ENCODE measurements around the gene DYRK3. TPM values are rescaled to one million over a fixed set of nuclear protein-coding genes. Genes with fewer than 3 reads are reported as not detected.

DYRK3 gene
- total and polyA plus RNA-seq, 9 of the 15 experiments (the other 6 are each of a cell fraction or from before 2014, with no cell fraction given): 4.5 to 33.7 (median 25.7) TPM

- no TSS peak for BruUV-seq (replicated peaks)
- Histone ChIP-seq H3K9ac (ENCODE audit: insufficient read depth in 1 of 2, low read depth in 2 of 2, low read length in 2 of 2) (no peak overlapping the region), H4K20me1 (replicated peaks; ENCODE audit: control insufficient read depth, insufficient read depth, low read length) (no peaks in the 10 kb centered on the region), H3K4me3 (no peak overlapping the region), H3K4me2 (ENCODE audit: insufficient read depth, low read length) (no peak overlapping the region), H2AFZ (ENCODE audit: low read depth, low read length) (no peak overlapping the region), H3K4me1 (replicated peaks in 1 of 2; ENCODE audit: control insufficient read depth in 2 of 2, insufficient read depth in 2 of 2, low read length in 2 of 2) (peaks cover 0 to under 1% of the 10 kb centered on the region in 2 experiments; a peak in 2 of 5 replicates), H3K79me2 (ENCODE audit: control insufficient read depth, insufficient read depth, low read length) (no peaks in the 10 kb centered on the region), H3K9me1 (ENCODE audit: control insufficient read depth, insufficient read depth, low read length) (no peaks in the 10 kb centered on the region), H3K27ac (ENCODE audit: extremely low read depth, low read depth, low read length) (no peak overlapping the region), H3K36me3 (ENCODE audit: control insufficient read depth, insufficient read depth, low read length) (peaks cover 90% of the 10 kb centered on the region), H3K9me3 (replicated peaks; ENCODE audit: control insufficient read depth, insufficient read depth, low read depth, low read length) (no peaks in the 10 kb centered on the region), H3K27me3 (ENCODE audit: control insufficient read depth in 2 of 2, insufficient read depth in 2 of 2, low read length in 2 of 2) (no peaks in the 10 kb centered on the region)
- FAIRE-seq (no peak), DNase-seq (ENCODE audit: extremely low read depth in 1 of 4, low spot score in 3 of 4) (no peak), ATAC-seq (no peak)
- in situ Hi-C loops (cut with MboI) (loop anchor here (25.0 kb wide), 1 partner anchor 434 kb away; no protein-coding TSS in a partner anchor), intact Hi-C loops (cut with micrococcal nuclease) (no loop called here)
- 94% methylated on average over 1 of the region's 1 CpG for WGBS (ENCODE audit: insufficient coverage, low coverage, missing lambda C conversion rate)
- ChIA-PET CTCF (ENCODE audit: low intra/inter-chr PET ratio) (no interaction called here), POLR2A (interaction anchor here (0.9 kb wide), 1 partner anchor 76 kb away, joined by 3 read pairs; no protein-coding TSS in a partner anchor)
- TF ChIP-seq, protein P1, sequence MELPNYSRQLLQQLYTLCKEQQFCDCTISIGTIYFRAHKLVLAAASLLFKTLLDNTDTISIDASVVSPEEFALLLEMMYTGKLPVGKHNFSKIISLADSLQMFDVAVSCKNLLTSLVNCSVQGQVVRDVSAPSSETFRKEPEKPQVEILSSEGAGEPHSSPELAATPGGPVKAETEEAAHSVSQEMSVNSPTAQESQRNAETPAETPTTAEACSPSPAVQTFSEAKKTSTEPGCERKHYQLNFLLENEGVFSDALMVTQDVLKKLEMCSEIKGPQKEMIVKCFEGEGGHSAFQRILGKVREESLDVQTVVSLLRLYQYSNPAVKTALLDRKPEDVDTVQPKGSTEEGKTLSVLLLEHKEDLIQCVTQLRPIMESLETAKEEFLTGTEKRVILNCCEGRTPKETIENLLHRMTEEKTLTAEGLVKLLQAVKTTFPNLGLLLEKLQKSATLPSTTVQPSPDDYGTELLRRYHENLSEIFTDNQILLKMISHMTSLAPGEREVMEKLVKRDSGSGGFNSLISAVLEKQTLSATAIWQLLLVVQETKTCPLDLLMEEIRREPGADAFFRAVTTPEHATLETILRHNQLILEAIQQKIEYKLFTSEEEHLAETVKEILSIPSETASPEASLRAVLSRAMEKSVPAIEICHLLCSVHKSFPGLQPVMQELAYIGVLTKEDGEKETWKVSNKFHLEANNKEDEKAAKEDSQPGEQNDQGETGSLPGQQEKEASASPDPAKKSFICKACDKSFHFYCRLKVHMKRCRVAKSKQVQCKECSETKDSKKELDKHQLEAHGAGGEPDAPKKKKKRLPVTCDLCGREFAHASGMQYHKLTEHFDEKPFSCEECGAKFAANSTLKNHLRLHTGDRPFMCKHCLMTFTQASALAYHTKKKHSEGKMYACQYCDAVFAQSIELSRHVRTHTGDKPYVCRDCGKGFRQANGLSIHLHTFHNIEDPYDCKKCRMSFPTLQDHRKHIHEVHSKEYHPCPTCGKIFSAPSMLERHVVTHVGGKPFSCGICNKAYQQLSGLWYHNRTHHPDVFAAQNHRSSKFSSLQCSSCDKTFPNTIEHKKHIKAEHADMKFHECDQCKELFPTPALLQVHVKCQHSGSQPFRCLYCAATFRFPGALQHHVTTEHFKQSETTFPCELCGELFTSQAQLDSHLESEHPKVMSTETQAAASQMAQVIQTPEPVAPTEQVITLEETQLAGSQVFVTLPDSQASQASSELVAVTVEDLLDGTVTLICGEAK (IDR thresholded peaks at IDR 0.05): peak; percentile 83
- TF ChIP-seq, protein P1 (CRISPR knock-in tag; IDR thresholded peaks at IDR 0.05): no peak
- TF ChIP-seq POLR2H (tag; IDR thresholded peaks at IDR 0.05; ENCODE audit: low read depth): no peak
Measured at GRCh38 chr1:206596319-206596666, 39.0 kb upstream of the DYRK3 start.
